ENCODE results near the gene CORIN.

Gene CORIN

DNA sequence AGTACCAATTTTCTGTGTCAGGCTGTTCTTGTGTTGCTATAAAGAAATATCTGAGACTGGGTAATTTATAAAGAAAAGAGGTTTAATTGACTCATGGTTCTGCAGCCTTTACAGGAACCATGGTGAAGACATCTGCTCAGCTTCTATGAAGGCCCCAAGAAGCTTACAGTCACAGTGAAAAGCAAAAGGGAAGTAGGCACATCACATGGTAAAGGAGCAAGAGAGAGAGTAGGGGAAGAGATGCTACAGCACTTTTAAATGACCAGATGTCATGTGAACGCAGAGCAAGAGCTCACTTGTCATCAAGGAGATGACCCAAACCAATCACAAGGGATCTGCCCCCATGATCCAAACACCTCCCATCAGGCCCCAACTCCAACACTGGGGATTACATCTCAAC, 178.5 kb downstream of the CORIN start:
- CTCF ChIA-PET: interaction anchor here (1.5 kb wide), 1 partner anchor 177 kb away, joined by 3 read pairs; no protein-coding TSS in a partner anchor
- H3K27ac ChIP-seq: no peak overlapping the region
- DNase-seq (ENCODE audit: low spot score): no peak
- POLR2A ChIA-PET (ENCODE audit: low non-redundant PET): no interaction called here
- no peak for TF ChIP-seq CTCF (conservative IDR thresholded peaks at IDR 0.05; ENCODE audit: low read depth)

DNA sequence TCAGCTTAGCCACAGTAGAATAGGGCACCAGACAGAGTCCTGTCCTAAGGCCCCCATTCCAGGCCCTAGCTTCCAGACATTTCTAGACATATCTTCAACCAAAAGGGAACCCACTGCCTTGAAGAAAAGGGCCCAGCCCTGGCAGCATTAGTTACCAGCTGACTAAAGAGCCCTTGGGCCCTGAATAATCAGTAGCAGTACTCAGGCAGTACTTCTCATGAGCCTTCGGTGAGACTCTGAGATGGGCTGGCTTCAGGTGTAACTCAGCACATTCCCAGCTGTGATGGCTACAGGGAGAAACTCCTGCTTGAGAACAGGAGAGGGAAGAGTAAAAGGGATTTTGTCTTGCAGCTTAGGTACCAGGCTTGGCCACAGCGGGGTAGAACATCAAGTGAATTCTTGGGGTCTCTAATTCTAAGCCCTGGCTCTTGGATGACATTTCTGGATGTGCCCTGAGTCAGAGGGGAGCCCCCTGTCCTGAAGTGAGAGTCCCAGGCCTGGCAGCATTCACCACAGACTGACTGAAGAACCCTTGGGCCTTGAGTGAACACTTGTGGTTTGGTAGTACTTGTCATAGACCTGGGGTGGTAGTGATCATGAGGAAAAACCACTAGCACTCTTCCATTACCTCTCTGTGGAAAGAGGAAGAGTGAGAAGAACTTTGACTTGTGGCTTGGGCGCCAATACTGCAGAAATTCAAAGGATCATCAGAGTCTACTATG, 182.7 kb downstream of the CORIN start:
- CTCF ChIA-PET: no interaction called here
- no peak overlapping the region for H3K27ac ChIP-seq
- no peak for DNase-seq (ENCODE audit: low spot score)
- no peak for TF ChIP-seq CTCF (conservative IDR thresholded peaks at IDR 0.05; ENCODE audit: low read depth)
- POLR2A ChIA-PET (ENCODE audit: low non-redundant PET): no interaction called here

- TF ChIP-seq CTCF (conservative IDR thresholded peaks at IDR 0.05; ENCODE audit: low read depth): no peak
- CTCF ChIA-PET: no interaction called here
- no peak overlapping the region for H3K27ac ChIP-seq
- no peak for DNase-seq (ENCODE audit: low spot score)
- POLR2A ChIA-PET (ENCODE audit: low non-redundant PET): no interaction called here
Observed at GRCh38 chr4:47652092-47652491, 185.8 kb downstream of the CORIN start.

- H3K27ac ChIP-seq: no peak overlapping the region
- CTCF ChIA-PET: interaction anchor here (0.8 kb wide), 1 partner anchor 186 kb away, joined by 3 read pairs; no protein-coding TSS in a partner anchor
- no peak for TF ChIP-seq CTCF (conservative IDR thresholded peaks at IDR 0.05; ENCODE audit: low read depth)
- no peak for DNase-seq (ENCODE audit: low spot score)
- POLR2A ChIA-PET (ENCODE audit: low non-redundant PET): no interaction called here
Observed at GRCh38 chr4:47651231-47651630, 186.6 kb downstream of the CORIN start.

DNA sequence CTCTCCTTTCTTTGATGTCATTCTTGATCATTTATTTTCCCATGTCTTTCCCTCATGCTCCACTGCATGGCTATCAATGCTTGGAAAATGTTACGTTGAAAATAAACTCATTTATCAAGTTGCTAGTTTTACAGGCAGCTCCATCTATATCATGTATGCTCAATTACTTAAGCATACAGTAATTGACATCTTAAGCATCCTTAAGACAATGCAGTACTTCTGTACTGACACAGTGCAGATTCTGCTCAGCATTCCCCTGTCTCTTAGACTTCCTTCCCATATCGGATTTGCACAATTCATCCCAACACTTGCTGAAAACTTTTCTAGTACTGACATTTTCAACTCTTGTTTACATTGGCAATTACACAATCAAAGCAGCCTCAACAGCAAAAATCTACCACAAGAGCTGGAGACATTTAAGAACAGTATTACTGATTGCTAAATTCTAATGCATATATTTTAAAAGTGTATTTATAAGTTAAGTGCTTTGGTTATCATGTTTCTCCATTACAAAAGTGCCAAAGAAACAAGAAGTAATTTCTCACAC, 187.2 kb downstream of the CORIN start:
- POLR2A ChIA-PET (ENCODE audit: low non-redundant PET): no interaction called here
- DNase-seq (ENCODE audit: low spot score): no peak
- TF ChIP-seq CTCF (conservative IDR thresholded peaks at IDR 0.05; ENCODE audit: low read depth): no peak
- CTCF ChIA-PET: interaction anchor here (0.8 kb wide), 1 partner anchor 186 kb away, joined by 3 read pairs; no protein-coding TSS in a partner anchor
- no peak overlapping the region for H3K27ac ChIP-seq

- ChIA-PET CTCF (no interaction called here), POLR2A (ENCODE audit: low non-redundant PET) (no interaction called here)
- DNase-seq (ENCODE audit: low spot score): no peak
- H3K27ac ChIP-seq: no peak overlapping the region
- TF ChIP-seq CTCF (conservative IDR thresholded peaks at IDR 0.05; ENCODE audit: low read depth): no peak
Observed at GRCh38 chr4:47647544-47647943, 190.3 kb downstream of the CORIN start.
